Mammary epithelial cell (primary cell): ENCODE measurements around the gene ME2.

Experiments used
- EZH2 ChIP-seq: IDR thresholded peaks from 2 replicates; pipeline ENCODE4 v1.6.1; 2012; ENCODE audit warnings: low read length, inconsistent platforms, borderline replicate concordance
- TF ChIP-seq, protein P1 (sequence below), 2 donors: IDR thresholded peaks in 1 of 2; conservative IDR thresholded peaks in 1 of 2; 2 replicates each; pipeline ENCODE4 v1.5.1; 2011 to 2012; ENCODE audit warnings: inconsistent platforms in 2 of 2, low read length in 2 of 2, mild to moderate bottlenecking in 2 of 2, control low read depth in 1 of 2, low read depth in 1 of 2; ENCODE audit not compliant: insufficient read depth in 1 of 2; ENCODE audit errors: extremely low read depth in 1 of 2

DNA sequence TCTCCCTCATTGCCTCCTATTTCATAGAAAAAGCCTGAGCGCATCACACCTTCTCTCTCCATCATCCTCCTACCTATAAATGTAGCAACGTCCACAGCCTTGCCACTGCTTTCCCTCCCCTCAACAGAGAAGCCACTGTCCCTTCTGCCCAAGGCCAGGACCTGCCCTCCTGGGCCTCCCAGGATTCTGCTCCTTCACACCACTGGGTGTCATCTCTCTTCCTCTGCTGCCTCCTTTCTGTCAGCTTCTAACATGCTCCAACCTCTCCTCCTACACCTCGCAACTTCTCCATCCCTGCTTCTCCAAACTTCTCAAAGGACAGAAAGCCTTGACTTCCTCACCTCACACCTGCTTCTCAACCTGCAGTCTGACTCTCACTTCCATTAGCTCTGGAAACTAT lies 21.2 kb upstream of the ME2 start:
- TF ChIP-seq, protein P1, sequence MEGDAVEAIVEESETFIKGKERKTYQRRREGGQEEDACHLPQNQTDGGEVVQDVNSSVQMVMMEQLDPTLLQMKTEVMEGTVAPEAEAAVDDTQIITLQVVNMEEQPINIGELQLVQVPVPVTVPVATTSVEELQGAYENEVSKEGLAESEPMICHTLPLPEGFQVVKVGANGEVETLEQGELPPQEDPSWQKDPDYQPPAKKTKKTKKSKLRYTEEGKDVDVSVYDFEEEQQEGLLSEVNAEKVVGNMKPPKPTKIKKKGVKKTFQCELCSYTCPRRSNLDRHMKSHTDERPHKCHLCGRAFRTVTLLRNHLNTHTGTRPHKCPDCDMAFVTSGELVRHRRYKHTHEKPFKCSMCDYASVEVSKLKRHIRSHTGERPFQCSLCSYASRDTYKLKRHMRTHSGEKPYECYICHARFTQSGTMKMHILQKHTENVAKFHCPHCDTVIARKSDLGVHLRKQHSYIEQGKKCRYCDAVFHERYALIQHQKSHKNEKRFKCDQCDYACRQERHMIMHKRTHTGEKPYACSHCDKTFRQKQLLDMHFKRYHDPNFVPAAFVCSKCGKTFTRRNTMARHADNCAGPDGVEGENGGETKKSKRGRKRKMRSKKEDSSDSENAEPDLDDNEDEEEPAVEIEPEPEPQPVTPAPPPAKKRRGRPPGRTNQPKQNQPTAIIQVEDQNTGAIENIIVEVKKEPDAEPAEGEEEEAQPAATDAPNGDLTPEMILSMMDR (conservative IDR thresholded peaks at IDR 0.05 in 1 of 2, IDR thresholded peaks at IDR 0.05 in 1 of 2; ENCODE audit: extremely low read depth in 1 of 2, insufficient read depth in 1 of 2, low read depth in 1 of 2, low read length in 2 of 2) = peak in 1 of 2 donors; percentile 36
- TF ChIP-seq EZH2 = no peak
